Keratinocyte (primary cell): ENCODE results near the gene TEKT2. TPM values are rescaled to one million over a fixed set of nuclear protein-coding genes. Genes with fewer than 3 reads are reported as not detected.

ENCODE experiments used
- DNase-seq: peaks from one replicate; pipeline ENCODE4 v3.0.0-alpha.2; 2011; ENCODE audit warnings: low read depth, missing footprints, low spot score
- FAIRE-seq: peaks from 2 replicates; lab custom pipeline; 2011; peaks lifted over from hg19 to GRCh38; lab: Jason Lieb, UNC
- H2AFZ ChIP-seq: 2 replicates; pipeline ENCODE4 v1.6.0; 2012; ENCODE audit warnings: low read length, control low read depth, inconsistent platforms; ENCODE audit not compliant: control insufficient read depth
- H3K27ac ChIP-seq: 2 replicates; pipeline ENCODE4 v1.5.1; 2011; ENCODE audit warnings: low read length; ENCODE audit not compliant: control insufficient read depth, insufficient read depth
- H3K27me3 ChIP-seq: 3 replicates; pipeline ENCODE4 v1.6.0; 2011; ENCODE audit warnings: low read length; ENCODE audit not compliant: control insufficient read depth, insufficient read depth; ENCODE audit errors: extremely low read depth
- H3K36me3 ChIP-seq, 2 experiments: 2 replicates in 1 of 2; 3 replicates in 1 of 2; pipeline ENCODE4 v1.5.1; 2011; ENCODE audit warnings: low read length in 2 of 2, mild to moderate bottlenecking in 1 of 2; ENCODE audit not compliant: control insufficient read depth in 2 of 2, insufficient read depth in 2 of 2; ENCODE audit errors: extremely low read depth in 1 of 2
- H3K4me1 ChIP-seq: 3 replicates; pipeline ENCODE4 v1.5.1; 2011; ENCODE audit warnings: low read length; ENCODE audit not compliant: control insufficient read depth, insufficient read depth; ENCODE audit errors: extremely low read depth
- H3K4me2 ChIP-seq: 3 replicates; pipeline ENCODE4 v1.6.0; 2011; ENCODE audit warnings: low read depth, low read length; ENCODE audit not compliant: control insufficient read depth, insufficient read depth; ENCODE audit errors: extremely low read depth
- H3K4me3 ChIP-seq, 3 experiments: fragments of 200-600 bp in 1 of 3; sonication (generic) in 1 of 3; 2 replicates in 2 of 3; 3 replicates in 1 of 3; pipeline ENCODE4 v1.5.1; 2011 to 2016; ENCODE audit warnings: low read length in 3 of 3, mild to moderate bottlenecking in 3 of 3, control low read depth in 2 of 3, inconsistent platforms in 1 of 3, low read depth in 1 of 3, mixed read lengths in 1 of 3, mixed run types in 1 of 3, moderate library complexity in 1 of 3; ENCODE audit not compliant: control insufficient read depth in 2 of 3, insufficient read depth in 2 of 3; ENCODE audit errors: extremely low read depth in 1 of 3
- H3K79me2 ChIP-seq: 2 replicates; pipeline ENCODE4 v1.6.0; 2012; ENCODE audit warnings: low read length; ENCODE audit not compliant: control insufficient read depth, insufficient read depth
- H3K9ac ChIP-seq: 3 replicates; pipeline ENCODE4 v1.6.0; 2011; ENCODE audit warnings: low read length; ENCODE audit not compliant: control insufficient read depth, insufficient read depth; ENCODE audit errors: extremely low read depth
- H3K9me1 ChIP-seq: 3 replicates; pipeline ENCODE4 v1.6.0; 2011; ENCODE audit warnings: low read length; ENCODE audit not compliant: control insufficient read depth, insufficient read depth; ENCODE audit errors: extremely low read depth
- H3K9me3 ChIP-seq: 2 replicates; pipeline ENCODE4 v1.5.1; 2012; ENCODE audit warnings: low read depth, low read length; ENCODE audit not compliant: control insufficient read depth
- H4K20me1 ChIP-seq: 3 replicates; pipeline ENCODE4 v1.6.0; 2011; ENCODE audit warnings: low read length; ENCODE audit not compliant: control insufficient read depth, insufficient read depth; ENCODE audit errors: extremely low read depth
- CTCF ChIP-seq, 3 experiments: IDR thresholded peaks in 1 of 3; conservative IDR thresholded peaks in 1 of 3; optimal IDR thresholded peaks in 1 of 3; 2 replicates in 2 of 3; 3 replicates in 1 of 3; pipeline versions ENCODE3 to v1.5.1; 2011; ENCODE audit warnings: low read length in 3 of 3, mild to moderate bottlenecking in 3 of 3, moderate library complexity in 2 of 3, control low read depth in 1 of 3, inconsistent platforms in 1 of 3; ENCODE audit not compliant: insufficient read depth in 2 of 3; ENCODE audit errors: extremely low read depth in 1 of 3
- EZH2 ChIP-seq: IDR thresholded peaks from one replicate; pipeline ENCODE4 v1.6.1; 2012; ENCODE audit warnings: inconsistent platforms, mild to moderate bottlenecking, low read length, moderate library complexity
- dilution Hi-C: fragments of 300-500 bp; cut with MboI; formaldehyde crosslinking; loops from one replicate; pipeline ENCODE4 v1.7.0; 2020; ENCODE audit warnings: low sequenced_read_pairs; ENCODE audit not compliant: extremely low pct_ligation_motif_present
- polyA plus RNA-seq, 5 experiments: library from polyadenylated mRNA; depleted of rRNA in 3 of 5; stranded (reverse) in 3 of 5; stranded (forward) in 1 of 5; unstranded in 1 of 5; fragments of >200 nt; gene quantifications; 1 replicate in 1 of 5; 2 replicates in 3 of 5; 3 replicates in 1 of 5; pipeline versions ENCODE4 v1.2.1 to v1.2.3, GENCODE V29; 2011 to 2012; ENCODE audit warnings: missing spikeins in 2 of 5, low read depth in 1 of 5, low replicate concordance in 1 of 5

TEKT2 gene
- polyA plus RNA-seq, 1 donor (not counting 4 experiments of a cell fraction or from before 2014, with no cell fraction given), result 0.03 TPM

GRCh38 chr1:36051821-36052220 lies 32.1 kb upstream of the TEKT2 start:
- TF ChIP-seq CTCF (optimal IDR thresholded peaks at IDR 0.05 in 1 of 3, IDR thresholded peaks at IDR 0.05 in 1 of 3, conservative IDR thresholded peaks at IDR 0.05 in 1 of 3; ENCODE audit: extremely low read depth in 1 of 3, insufficient read depth in 2 of 3, low read length in 3 of 3) (no peak), EZH2 (no peak)
- dilution Hi-C loops, result no loop called here
- Histone ChIP-seq H3K9ac (no peak overlapping the region), H3K27ac (no peak overlapping the region), H4K20me1 (no peaks in the 10 kb centered on the region), H3K79me2 (no peaks in the 10 kb centered on the region), H3K36me3 (peaks cover 0 to 2% of the 10 kb centered on the region in 2 experiments), H3K4me2 (no peak overlapping the region), H3K9me3 (no peaks in the 10 kb centered on the region), H3K4me1 (no peaks in the 10 kb centered on the region), H3K27me3 (no peaks in the 10 kb centered on the region), H2AFZ (no peak overlapping the region), H3K9me1 (no peaks in the 10 kb centered on the region), H3K4me3 (no peak overlapping the region)
- FAIRE-seq (no peak), DNase-seq (no peak)

- no peaks in the 10 kb centered on the region for H3K36me3 ChIP-seq
- no peaks in the 10 kb centered on the region for H3K4me1 ChIP-seq
- H3K9me3 ChIP-seq, result no peaks in the 10 kb centered on the region
- dilution Hi-C loops, result no loop called here
- H3K79me2 ChIP-seq, result no peaks in the 10 kb centered on the region
- no peak for DNase-seq
- no peak for TF ChIP-seq EZH2
- TF ChIP-seq CTCF (optimal IDR thresholded peaks at IDR 0.05 in 1 of 3, IDR thresholded peaks at IDR 0.05 in 1 of 3, conservative IDR thresholded peaks at IDR 0.05 in 1 of 3; ENCODE audit: extremely low read depth in 1 of 3, insufficient read depth in 2 of 3, low read length in 3 of 3), result no peak
- FAIRE-seq, result no peak
- H3K9ac ChIP-seq, result no peak overlapping the region
- H3K27ac ChIP-seq, result no peak overlapping the region
- no peak overlapping the region for H2AFZ ChIP-seq
- no peaks in the 10 kb centered on the region for H4K20me1 ChIP-seq
- H3K9me1 ChIP-seq, result no peaks in the 10 kb centered on the region
- H3K4me2 ChIP-seq, result no peak overlapping the region
- no peak overlapping the region for H3K4me3 ChIP-seq
- H3K27me3 ChIP-seq, result no peaks in the 10 kb centered on the region
Observed at GRCh38 chr1:36053978-36054377, 29.9 kb upstream of the TEKT2 start.
